GM19397 (cell line): Measurements from ENCODE around the gene GTF2E1.
"Not testable (repeated sequence)": the region's sequence is repeated elsewhere in the genome, so short reads cannot be mapped to it uniquely, and the experiment has no call there.

ENCODE experiments used
- ATAC-seq: cut with Tn5 transposase; IDR thresholded peaks from one replicate; pipeline ENCODE4 v1.9.1; 2021; ENCODE audit warnings: mild to moderate bottlenecking, moderate library complexity; ENCODE audit not compliant: unreplicated experiment

The GTF2E1 gene

DNA sequence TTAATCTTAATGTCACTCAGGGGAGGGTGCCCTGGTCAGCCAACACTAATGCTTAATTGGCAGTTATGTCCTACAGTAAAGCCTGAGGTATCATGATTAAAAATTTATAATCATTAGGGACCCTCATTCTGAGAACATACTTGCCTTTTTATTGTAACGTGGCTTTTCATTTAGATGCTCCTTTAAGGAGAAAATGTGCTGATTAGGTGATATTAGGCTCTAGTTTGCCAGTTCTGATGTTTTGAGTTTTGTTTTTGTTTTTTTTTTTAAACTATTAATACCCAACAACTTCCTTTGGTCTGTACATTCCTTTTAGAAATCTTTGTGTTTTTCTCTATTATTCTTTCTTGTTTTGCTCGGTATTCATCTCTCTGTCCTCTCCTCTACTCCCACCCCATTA, 10.3 kb downstream of the GTF2E1 start:
- no peak for ATAC-seq

DNA sequence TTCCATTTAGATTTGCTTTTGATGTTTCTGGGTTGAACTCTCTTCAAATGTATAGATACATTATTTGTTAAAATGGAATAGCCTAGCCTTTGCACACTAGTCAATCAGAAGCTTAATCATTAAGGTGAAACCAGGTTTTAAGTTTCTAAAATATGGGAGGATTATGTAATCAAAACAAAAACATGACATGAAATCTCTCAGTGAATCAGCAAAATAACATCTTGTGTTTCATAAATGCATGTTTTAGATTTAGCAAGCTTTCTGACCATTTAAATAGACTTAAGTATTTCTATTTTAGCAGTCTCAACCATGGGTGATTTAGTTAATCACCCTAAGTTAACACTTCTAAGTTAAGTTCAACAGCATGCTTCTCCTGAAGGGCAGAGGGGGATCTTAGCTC, 11.3 kb downstream of the GTF2E1 start:
- ATAC-seq = no peak

DNA sequence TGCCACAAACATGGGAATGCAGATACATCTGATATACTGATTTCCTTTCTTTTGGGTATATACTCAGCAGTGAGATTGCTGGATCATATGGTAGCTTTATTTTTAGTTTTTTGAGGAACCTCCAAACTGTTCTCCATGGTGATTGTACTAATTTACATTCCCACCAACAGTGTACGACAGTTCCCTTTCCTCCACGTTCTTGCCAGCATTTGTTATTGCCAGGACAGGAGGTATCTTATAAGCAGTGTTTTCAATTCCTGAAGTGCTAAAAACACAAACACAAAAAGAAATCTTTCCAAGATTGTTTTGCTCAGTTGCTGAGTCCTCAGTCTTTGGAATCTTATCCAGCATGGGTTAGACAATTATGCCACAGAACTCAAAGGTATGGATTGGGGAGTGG, 13.5 kb downstream of the GTF2E1 start:
- no peak for ATAC-seq

DNA sequence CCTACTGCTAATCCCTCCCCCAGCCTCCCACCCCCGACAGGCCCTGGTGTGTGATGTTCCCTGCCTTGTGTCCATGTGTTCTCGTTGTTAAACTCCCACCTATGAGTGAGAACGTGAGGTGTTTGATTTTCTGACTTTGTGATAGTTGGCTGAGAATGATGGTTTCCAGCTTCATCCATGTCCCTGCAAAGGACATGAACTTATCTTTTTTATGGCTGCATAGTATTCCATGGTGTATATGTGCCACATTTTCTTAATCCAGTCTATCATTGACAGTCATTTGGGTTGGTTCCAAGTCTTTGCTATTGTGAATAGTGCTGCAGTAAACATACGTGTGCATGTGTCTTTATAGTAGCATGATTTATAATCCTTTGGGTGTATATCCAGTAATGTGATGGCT, 16.0 kb downstream of the GTF2E1 start:
- ATAC-seq = not testable (repeated sequence)

DNA sequence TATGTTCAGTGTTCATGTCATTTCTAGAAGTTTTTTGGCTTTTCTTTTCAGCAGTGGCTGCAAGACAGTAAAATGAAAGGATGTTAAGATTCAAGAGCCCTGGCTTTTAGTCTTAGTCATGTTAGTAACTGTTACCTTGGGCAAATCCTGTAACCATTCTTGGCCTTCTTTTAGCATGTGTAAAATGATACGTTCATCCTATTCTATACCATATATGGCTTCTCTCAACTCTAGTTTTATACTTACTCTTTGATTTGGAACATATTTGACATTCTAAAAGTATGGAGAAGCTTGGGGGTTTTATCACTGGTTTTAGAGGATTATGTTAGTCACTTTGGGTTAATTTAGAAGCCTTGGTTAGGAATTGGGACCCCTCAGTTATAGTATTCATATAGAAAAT, 20.1 kb downstream of the GTF2E1 start:
- no peak for ATAC-seq

DNA sequence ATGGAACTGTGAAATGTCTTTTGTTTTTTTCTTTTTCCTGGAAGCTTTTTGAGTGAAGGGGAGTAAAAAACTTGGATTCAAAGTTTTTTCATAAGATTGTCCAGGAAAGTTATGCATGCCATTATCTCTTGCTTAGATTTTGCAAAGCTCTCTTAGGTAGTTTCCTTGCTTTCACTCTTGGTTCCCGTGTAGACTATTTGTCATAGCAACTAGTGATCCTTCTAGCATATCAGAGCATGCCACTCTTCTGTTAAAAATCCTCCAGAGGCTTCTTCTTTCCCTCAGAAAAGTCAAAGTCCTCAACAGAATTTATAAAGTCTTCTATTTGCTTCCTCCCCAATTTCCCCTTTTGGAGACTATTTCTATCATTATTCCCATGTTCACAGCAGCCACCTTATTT, 21.1 kb downstream of the GTF2E1 start:
- peak; percentile 69 for ATAC-seq

DNA sequence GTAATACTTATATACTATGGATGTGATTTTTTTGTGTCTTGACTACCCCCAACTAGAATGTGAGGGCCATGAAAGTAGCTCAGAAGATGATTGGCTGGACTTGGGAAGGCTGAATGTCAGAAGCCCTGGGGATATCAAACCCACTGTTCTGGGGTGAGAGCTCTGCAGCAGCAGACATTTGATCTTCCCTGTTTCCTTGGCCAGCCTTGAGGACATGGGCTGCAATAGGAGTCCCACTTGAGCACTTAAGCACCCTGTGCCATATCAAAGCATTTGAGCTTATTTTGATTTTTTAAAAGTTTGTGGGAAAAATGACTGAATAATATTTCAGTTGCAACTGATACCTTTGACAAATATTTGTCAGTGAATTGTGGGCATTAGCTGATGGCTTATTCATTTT, 21.7 kb downstream of the GTF2E1 start:
- no peak for ATAC-seq

DNA sequence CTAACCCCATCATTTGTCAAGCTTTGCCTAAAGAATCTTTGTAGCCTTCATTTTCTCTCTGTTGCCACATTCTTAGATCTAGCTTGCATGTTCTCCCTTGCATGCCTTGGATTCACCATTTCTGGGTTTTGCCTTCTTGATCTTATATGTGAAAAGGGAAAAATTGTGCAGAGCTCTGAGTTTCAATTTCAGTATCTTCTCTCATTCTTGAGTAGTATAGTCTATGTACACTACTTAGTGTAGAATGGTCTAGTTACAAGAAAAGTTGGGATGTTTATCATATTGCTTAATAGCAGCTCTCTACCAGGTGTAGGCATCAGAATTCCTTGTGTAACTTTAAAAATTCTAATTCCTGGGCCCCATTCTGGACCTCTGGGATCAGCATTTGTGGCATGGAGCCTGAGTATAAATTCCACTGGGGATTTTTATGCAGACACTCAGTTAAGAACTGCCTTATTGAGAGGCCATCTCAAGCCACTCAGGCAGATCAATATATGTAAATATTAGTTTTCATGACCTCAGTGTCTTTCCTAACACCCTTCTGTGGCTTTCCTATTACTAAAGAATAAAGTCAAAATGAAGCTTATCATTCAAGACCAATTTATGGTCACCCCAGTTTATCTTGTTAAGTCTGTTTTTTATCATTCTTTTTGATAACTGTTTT, 23.4 kb downstream of the GTF2E1 start:
- ATAC-seq = peak; percentile 57

DNA sequence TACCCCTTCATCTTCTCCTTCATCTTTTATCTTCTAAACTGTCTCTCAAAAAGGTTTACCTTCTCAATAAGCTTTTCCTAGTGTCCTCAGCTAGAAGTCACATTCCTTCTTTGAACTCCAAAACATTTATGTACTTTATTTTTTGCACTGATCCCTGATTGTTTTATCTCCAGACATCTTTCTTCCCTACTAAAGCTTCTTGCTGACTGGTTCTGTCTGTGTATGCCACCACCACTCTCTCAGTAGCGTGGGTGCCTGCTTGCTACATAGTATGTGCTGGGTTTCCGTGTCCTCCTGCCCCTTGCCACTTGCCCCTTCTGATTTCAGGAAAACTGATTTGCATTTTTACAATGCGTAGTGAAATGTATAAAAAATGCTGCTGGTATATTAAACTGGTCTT, 24.0 kb downstream of the GTF2E1 start:
- ATAC-seq = no peak

DNA sequence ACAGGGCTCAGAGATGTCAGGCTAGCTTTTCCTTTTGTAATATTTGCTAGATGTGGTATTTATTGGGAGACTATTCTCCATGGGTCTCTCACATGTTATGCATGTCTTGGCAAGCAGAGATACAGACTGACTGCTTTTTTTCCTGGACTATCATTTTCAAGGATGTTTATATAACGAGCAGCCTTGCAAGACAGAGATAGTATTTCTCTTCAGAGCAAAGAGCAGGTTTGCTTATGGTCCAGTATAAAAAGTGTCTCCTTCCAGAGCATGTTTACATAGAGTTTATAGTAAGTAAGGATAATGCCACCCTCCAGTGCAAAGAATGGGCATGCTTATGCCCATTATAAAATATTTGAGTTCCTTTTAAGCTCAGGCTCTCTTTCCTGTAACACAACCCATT, 24.6 kb downstream of the GTF2E1 start:
- no peak for ATAC-seq

DNA sequence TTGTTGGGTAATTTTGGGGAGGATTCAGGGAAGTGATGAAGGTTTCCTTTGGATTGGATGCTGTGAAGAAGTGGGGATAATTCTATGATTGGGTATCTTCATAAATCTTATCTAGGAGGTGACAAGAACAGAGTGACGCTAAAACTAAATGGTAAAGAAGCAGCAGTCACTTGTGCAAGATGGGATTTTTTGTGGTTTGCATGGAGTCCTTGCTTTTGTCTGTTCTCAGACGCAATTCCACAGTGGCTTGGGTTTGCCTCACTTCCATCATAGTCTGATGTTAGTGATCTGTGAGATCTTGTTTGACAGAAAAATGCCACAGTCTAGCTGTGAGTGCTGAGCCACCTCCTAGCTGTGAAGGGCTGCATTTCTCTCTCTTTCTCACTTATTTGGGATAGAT, 26.9 kb downstream of the GTF2E1 start:
- ATAC-seq = no peak

DNA sequence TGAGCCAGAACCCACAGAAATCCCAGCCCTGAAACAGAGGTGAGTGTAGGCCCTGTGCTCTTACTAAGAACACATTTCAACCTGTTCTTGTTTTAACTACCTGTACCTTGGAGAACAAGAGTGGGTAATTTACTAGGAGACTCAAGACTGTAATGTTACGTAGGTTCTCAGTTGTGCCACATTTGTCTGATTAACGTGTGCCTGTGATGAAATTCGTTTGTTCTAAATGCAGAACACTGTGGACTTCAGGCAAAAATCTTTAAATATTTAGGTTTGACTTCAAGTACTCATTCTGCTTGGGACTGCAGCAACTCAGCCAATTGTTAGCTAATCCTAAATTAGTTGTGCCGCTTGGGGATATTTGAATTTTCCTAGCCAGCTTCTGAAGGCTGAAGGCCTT, 28.3 kb downstream of the GTF2E1 start:
- ATAC-seq = no peak

DNA sequence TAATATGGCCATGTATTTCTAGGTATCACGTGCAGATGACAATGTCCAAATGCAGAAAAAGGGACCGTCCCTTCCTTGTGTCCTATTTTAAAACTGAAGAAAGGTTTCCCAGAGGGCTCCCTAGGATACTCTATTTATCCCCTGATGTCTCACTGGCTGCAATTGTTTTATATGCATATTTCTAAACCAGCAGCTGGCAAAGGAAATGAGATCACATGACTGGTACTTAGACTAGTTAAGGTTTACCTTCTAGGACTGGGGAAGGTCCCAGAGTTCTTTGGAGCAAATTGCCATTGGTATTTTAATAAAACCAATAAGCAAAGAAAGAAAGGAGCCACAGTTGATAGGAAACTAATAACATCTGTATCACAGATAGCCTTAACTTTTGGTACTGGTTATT, 29.5 kb downstream of the GTF2E1 start:
- ATAC-seq = no peak

DNA sequence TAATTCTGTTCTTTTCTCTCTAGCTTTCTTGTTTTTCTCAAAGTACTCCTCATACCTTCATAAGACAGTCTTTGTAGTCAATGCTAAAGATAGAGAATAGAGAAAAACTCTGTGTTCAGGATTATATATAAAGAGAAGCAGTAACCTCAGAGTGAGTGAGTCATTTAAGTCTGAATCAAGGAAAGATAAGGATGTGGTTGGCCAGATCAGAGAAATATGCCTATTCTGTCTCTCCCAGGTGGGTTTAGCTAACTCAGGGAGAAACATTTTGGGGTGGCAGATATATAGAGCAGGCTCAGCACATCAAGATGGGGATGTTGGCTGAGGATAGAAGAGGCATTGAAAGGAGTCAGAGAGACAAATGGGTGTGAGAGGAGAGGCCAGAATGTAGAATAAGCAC, 31.4 kb downstream of the GTF2E1 start:
- no peak for ATAC-seq

DNA sequence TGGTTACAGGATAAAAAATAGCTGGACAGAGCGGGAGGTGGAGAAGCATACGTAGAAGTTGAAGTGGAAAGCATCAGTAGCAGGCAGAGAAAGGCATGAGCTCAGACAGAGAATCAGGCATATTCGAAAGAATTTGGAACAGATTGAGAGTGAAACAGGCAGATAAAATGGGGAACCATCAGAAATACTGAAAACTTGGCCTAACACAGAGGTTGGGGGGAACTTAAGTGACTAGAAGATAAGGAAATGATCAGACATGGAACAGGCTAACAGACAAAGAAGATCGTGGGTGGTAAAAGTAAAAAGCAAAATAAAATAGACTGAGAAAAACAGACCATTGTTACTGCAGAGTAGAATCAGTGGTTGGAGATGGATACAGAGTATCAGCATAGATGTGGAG, 32.9 kb downstream of the GTF2E1 start:
- no peak for ATAC-seq

DNA sequence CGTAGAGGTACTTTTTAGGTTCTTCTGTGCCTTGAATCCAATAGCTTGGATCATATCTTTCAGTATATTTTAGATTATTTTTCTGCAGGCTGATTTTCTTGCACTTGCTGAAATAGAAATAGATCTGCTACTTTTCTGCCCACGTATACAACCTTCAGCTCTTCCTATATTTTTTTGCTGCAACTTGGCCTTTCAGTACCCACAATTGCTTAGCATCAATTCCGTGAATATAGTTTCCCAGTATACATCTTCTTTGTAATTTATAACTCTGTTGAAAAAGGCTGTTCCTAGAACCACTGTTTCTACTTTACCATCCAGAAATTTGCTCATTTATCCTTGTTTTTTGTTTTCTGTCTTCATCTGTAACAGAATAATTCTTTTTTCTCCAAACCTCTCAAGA, 36.2 kb downstream of the GTF2E1 start:
- no peak for ATAC-seq

DNA sequence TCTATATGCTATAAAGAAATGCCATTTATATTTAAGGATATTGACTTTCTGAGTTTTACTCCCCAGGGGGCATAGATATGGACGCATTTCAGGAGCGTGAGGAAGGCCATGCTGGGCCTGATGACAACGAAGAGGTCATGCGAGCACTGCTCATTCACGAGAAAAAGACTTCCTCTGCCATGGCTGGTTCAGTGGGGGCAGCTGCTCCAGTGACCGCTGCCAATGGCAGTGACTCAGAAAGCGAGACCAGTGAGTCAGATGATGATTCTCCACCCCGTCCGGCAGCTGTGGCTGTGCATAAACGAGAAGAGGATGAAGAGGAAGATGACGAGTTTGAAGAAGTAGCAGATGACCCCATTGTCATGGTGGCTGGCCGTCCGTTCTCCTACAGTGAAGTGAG, 38.4 kb downstream of the GTF2E1 start:
- ATAC-seq = peak; percentile 93

DNA sequence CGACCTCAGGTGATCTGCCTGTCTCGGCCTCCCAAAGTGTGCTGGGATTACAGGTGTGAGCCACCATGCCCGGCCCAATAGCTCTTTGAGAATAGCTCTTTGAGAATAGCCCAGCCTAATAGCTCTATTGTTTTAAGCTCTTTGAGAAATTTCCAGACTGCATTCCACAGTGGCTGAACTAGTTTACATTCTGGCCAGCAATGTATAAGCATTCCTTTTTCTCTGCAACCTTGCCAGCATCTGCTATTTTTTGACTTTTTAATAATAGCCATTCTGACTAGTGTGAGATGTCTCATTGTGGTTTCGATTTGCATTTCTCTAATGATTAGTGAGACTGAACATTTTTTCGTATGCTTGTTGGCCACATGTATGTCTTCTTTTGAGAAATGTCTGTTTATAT, 43.3 kb downstream of the GTF2E1 start:
- ATAC-seq = peak; percentile 74

DNA sequence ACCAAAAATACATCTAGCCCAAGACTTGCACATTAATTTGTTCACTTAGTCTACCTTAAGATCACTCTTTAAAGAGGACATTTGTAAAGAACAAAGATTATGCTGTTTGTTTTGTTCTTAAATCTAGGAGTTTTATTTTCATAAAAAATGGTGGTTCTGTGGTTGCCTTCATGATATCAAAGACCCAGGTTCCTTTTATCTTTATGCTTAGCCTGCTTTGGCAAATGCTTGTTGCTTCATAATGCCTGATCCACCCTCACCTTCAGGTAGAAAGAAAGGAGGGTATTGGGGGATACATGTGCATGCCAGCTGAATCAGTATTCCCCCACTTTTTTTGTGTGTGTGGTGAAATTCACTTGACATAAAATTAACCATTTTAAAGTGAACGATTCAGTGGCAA, 48.5 kb downstream of the GTF2E1 start:
- no peak for ATAC-seq

DNA sequence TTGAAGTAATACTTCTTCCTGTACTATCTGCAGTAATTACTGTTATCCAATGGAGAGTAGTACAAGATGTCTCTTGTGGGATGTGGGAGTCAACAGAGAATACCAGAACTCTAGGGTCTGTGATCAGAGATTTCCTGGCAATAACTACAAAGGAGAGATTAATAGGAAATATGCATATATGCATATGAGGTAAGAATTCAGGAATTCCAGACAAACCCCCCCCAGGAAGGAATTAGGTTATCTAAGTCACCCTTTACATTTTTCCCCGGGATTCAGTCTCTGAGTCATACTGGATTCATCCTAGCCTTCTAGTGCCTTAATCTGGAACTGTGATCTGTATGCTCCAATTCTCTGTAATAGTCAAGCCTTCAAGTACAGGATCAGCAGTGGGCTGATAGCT, 49.4 kb downstream of the GTF2E1 start:
- no peak for ATAC-seq

DNA sequence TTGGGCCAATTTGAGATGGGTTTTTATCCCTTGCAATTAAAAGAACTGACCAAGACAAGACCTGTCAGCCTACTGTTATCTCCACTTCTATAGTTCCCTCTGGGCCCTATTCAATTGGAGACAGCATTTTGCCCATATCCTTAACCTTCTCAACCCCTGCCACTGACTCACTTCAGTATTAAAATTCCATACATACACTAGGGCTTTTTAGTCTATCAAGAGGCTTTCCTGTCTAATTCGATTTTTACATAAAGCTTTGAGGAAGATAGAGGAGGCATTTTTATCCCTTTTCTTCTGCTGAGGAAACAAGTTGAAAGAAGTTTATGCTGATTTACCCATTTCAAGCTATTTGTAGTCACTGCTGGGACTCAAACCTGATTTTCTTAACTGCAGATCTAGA, 51.1 kb downstream of the GTF2E1 start:
- ATAC-seq = no peak

DNA sequence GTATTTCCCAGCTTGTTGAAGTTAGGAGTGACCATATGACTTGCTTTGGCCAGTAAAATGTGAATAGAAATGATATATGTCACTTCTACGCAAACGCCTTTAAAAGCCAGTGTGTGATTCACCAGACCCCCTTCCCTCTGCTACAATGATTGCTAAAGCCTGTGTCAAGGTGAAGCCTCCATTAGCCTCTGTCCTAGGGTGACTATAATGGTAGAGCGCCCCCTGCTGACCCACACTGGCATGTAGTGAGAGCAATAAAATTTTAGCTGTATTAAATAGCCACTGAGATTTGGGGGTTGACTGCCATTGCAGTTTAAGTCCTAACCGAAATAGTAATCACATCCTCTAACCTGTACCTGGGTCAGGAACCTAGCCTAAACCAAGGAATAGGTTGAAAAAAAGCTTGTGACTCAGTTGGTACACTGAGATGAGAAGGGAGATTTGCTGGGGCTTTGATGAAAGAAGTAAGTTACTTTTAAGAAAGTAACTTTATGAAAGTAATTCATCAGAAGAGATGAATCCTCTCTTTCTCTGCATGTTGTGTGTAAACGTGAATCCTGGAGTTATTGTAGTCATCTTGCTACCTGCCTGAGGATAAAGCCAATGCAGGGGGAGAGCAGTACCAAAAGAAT, 52.6 kb downstream of the GTF2E1 start:
- peak; percentile 92 for ATAC-seq

DNA sequence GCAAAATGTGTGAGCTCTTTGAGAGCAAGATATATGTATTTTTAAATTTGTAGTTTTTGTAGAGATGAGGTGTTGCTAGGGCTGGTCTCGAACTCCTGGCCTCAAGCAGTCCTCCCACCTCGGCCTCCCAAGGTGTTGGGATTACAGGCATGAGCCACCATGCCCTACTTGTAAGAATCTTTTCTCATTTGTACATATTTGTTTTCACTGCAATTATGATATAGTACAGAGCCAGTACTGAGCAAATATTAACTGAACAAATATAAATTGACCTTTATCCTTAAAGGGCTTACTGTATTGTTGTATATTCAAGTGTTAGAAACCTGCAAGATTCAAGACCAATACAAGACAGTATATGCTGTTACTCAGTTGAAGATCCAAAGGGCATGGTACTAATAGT, 53.4 kb downstream of the GTF2E1 start:
- ATAC-seq = no peak
